ENCODE measurements around the gene COQ5. TPM values are rescaled to one million over a fixed set of nuclear protein-coding genes. Genes with fewer than 3 reads are reported as not detected.
A peak's percentile ranks its signal among the peaks of the same experiment; 100 is the strongest.

COQ5 gene
- total RNA-seq, 5 donors from 2014 or later (not counting 1 experiment from before 2014, with no cell fraction given), result 11.3 to 23.4 (median 21.5) TPM

DNA sequence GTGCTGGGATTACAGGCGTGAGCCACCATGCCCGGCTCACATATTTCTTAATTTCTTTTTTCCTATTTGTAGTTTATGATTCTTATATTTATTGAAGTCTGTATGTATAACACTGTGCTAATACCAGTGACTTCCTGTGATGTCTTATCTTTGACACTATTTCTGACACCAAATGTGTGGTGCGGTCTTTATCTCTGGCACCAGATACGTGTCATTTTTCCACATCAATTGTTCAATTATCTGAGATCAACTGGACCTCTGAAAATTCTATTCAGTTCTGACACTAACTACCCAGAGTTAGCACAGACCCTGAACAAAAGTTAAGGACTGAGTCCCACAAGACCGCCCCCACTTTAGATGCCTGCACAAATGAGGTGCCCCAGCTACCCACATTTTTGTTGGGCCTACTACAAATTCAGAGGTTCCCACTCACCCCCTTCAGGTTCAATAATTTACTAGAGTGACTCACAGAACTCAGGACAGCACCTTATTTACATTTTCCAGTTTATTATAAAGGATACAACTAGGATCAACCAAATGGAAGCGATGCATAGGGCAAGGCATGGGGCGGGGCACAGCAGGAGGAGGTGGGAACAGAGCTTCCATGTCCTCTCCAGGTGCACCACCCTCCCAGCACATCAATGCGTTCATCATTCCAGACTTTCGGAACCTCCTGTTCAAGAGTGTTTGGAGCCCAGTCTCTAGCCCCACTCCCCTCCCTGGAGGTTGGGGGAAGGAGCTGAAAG lies 47.8 kb downstream of the COQ5 start:
- 64% methylated on average over 3 of the region's 9 CpGs for WGBS (ENCODE audit: insufficient coverage)
- Mint-ChIP-seq H3K4me1 (peaks cover 13 to 24% (median 14%) of the 10 kb centered on the region in 3 donors), H3K9me3 (no peaks in the 10 kb centered on the region), H3K27ac (peak overlapping the region; percentile 48 to 74), H3K27me3 (no peaks in the 10 kb centered on the region), H3K36me3 (no peaks in the 10 kb centered on the region), H3K4me3 (peak overlapping the region in 1 of 3 donors; percentile 24)
- Histone ChIP-seq H3K27ac (ENCODE audit: low read length) (peak overlapping the region; percentile 62), H3K27me3 (replicated peaks in 1 of 2; ENCODE audit: control insufficient read depth in 2 of 2, extremely low read depth in 1 of 2, insufficient read depth in 2 of 2, low read length in 1 of 2) (no peaks in the 10 kb centered on the region), H3K4me1 (ENCODE audit: control insufficient read depth in 1 of 2, extremely low read depth in 1 of 2, insufficient read depth in 2 of 2, low read length in 2 of 2) (peaks cover 0 to 32% of the 10 kb centered on the region in 2 experiments), H3K36me3 (ENCODE audit: control insufficient read depth in 2 of 2, extremely low read depth in 1 of 2, insufficient read depth in 1 of 2, low read length in 1 of 2) (peaks cover 0 to 2% of the 10 kb centered on the region in 2 donors), H3K4me3 (ENCODE audit: control insufficient read depth in 1 of 2, extremely low read depth in 1 of 2, low read length in 1 of 2) (no peak overlapping the region), H3K9me3 (no peaks in the 10 kb centered on the region)
- ChIA-PET POLR2A (interaction anchor here in 1 of 2 donors (0.7 kb wide), 1 partner anchor 18 kb away, joined by 3 read pairs; no protein-coding TSS in a partner anchor), CTCF (interaction anchor here (0.5 to 0.7 kb wide), 3 partner anchors 23 to 65 kb away, joined by 3 to 6 read pairs (median 3); no protein-coding TSS in a partner anchor)
- DNase-seq (peak in 2 of 35 experiments; percentile 14 to 61), ATAC-seq (replicated peaks in 1 of 4) (peak; percentile 27 to 72 (median 58))

- ChIA-PET POLR2A (interaction anchor here in 1 of 2 donors (0.7 kb wide), 1 partner anchor 19 kb away, joined by 3 read pairs; no protein-coding TSS in a partner anchor), CTCF (no interaction called here)
- Mint-ChIP-seq H3K4me3 (no peak overlapping the region), H3K27me3 (no peaks in the 10 kb centered on the region), H3K9me3 (no peaks in the 10 kb centered on the region), H3K36me3 (no peaks in the 10 kb centered on the region), H3K4me1 (peaks cover 13 to 27% (median 14%) of the 10 kb centered on the region in 3 donors), H3K27ac (peak overlapping the region; percentile 64 to 65)
- H3K36me3 ChIP-seq (ENCODE audit: control insufficient read depth in 2 of 2, extremely low read depth in 1 of 2, insufficient read depth in 1 of 2, low read length in 1 of 2), result peaks cover 0 to 2% of the 10 kb centered on the region in 2 donors
- no peak overlapping the region for H3K4me3 ChIP-seq (ENCODE audit: control insufficient read depth in 1 of 2, extremely low read depth in 1 of 2, low read length in 1 of 2)
- ATAC-seq (replicated peaks in 1 of 4), result no peak
- H3K9me3 ChIP-seq, result no peaks in the 10 kb centered on the region
- H3K27me3 ChIP-seq (replicated peaks in 1 of 2; ENCODE audit: control insufficient read depth in 2 of 2, extremely low read depth in 1 of 2, insufficient read depth in 2 of 2, low read length in 1 of 2), result no peaks in the 10 kb centered on the region
- DNase-seq, result no peak
- H3K4me1 ChIP-seq (ENCODE audit: control insufficient read depth in 1 of 2, extremely low read depth in 1 of 2, insufficient read depth in 2 of 2, low read length in 2 of 2), result peaks cover 0 to 32% of the 10 kb centered on the region in 2 experiments
- WGBS (ENCODE audit: insufficient coverage), result 71% methylated on average over 1 of the region's 1 CpG
- peak overlapping the region; percentile 62 for H3K27ac ChIP-seq (ENCODE audit: low read length)
Measured at GRCh38 chr12:120480211-120480610, 48.7 kb downstream of the COQ5 start.

GRCh38 chr12:120479458-120479857 lies 49.5 kb downstream of the COQ5 start:
- WGBS (ENCODE audit: insufficient coverage), result 100% methylated on average over 1 of the region's 1 CpG
- CTCF ChIA-PET, result interaction anchor here in 1 of 2 donors (0.6 kb wide), 1 partner anchor 14 kb away, joined by 3 read pairs; no protein-coding TSS in a partner anchor
- Mint-ChIP-seq H3K27me3 (no peaks in the 10 kb centered on the region), H3K9me3 (no peaks in the 10 kb centered on the region), H3K36me3 (no peaks in the 10 kb centered on the region), H3K4me1 (peaks cover 16 to 30% (median 20%) of the 10 kb centered on the region in 3 donors), H3K27ac (peak overlapping the region in 1 of 2 donors; percentile 72), H3K4me3 (no peak overlapping the region)
- H3K27ac ChIP-seq (ENCODE audit: low read length), result peak overlapping the region; percentile 62
- no peak overlapping the region for H3K4me3 ChIP-seq (ENCODE audit: control insufficient read depth in 1 of 2, extremely low read depth in 1 of 2, low read length in 1 of 2)
- H3K36me3 ChIP-seq (ENCODE audit: control insufficient read depth in 2 of 2, extremely low read depth in 1 of 2, insufficient read depth in 1 of 2, low read length in 1 of 2), result peaks cover 0 to 2% of the 10 kb centered on the region in 2 donors
- no peaks in the 10 kb centered on the region for H3K9me3 ChIP-seq
- ATAC-seq (replicated peaks in 1 of 4) (no peak), DNase-seq (no peak)
- H3K4me1 ChIP-seq (ENCODE audit: control insufficient read depth in 1 of 2, extremely low read depth in 1 of 2, insufficient read depth in 2 of 2, low read length in 2 of 2), result peaks cover 0 to 32% of the 10 kb centered on the region in 2 experiments
- H3K27me3 ChIP-seq (replicated peaks in 1 of 2; ENCODE audit: control insufficient read depth in 2 of 2, extremely low read depth in 1 of 2, insufficient read depth in 2 of 2, low read length in 1 of 2), result no peaks in the 10 kb centered on the region
- POLR2A ChIA-PET, result no interaction called here

GRCh38 chr12:120475643-120476042 lies 53.3 kb downstream of the COQ5 start:
- WGBS (ENCODE audit: insufficient coverage), result no CpG with 5 or more reads among the region's 1 CpG
- ATAC-seq (replicated peaks in 1 of 4), result no peak
- H3K36me3 Mint-ChIP-seq, result no peaks in the 10 kb centered on the region
- H3K27me3 Mint-ChIP-seq, result no peaks in the 10 kb centered on the region
- Histone ChIP-seq H3K36me3 (ENCODE audit: control insufficient read depth in 2 of 2, extremely low read depth in 1 of 2, insufficient read depth in 1 of 2, low read length in 1 of 2) (no peaks in the 10 kb centered on the region), H3K4me3 (ENCODE audit: control insufficient read depth in 1 of 2, extremely low read depth in 1 of 2, low read length in 1 of 2) (no peak overlapping the region), H3K27ac (ENCODE audit: low read length) (no peak overlapping the region), H3K27me3 (replicated peaks in 1 of 2; ENCODE audit: control insufficient read depth in 2 of 2, extremely low read depth in 1 of 2, insufficient read depth in 2 of 2, low read length in 1 of 2) (no peaks in the 10 kb centered on the region), H3K4me1 (ENCODE audit: control insufficient read depth in 1 of 2, extremely low read depth in 1 of 2, insufficient read depth in 2 of 2, low read length in 2 of 2) (peaks cover 0 to 23% of the 10 kb centered on the region in 2 experiments), H3K9me3 (no peaks in the 10 kb centered on the region)
- POLR2A ChIA-PET, result no interaction called here
- H3K4me3 Mint-ChIP-seq, result no peak overlapping the region
- peaks cover 13 to 32% (median 23%) of the 10 kb centered on the region in 3 donors for H3K4me1 Mint-ChIP-seq
- no peak overlapping the region for H3K27ac Mint-ChIP-seq
- no peaks in the 10 kb centered on the region for H3K9me3 Mint-ChIP-seq
- no peak for DNase-seq
- CTCF ChIA-PET, result interaction anchor here in 1 of 2 donors (0.6 kb wide), 1 partner anchor 32 kb away, joined by 3 read pairs; no protein-coding TSS in a partner anchor

DNA sequence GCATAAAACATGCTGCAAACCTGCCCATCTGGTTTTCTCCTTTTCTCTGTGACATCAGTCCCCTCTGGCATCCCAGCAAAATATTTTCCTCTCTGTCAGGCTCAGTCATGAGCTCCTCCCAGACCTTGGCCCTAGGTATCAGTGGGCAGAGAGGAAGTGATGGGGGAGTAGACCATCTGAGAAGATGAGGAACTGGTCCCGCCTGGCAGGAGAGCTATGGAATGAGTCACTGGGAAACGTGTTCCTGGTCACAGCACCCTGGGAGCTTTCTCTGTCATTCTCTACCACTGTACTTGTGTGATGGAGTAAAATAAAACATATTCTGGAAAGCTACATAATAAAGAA lies 54.4 kb downstream of the COQ5 start:
- POLR2A ChIA-PET, result no interaction called here
- Mint-ChIP-seq H3K27ac (no peak overlapping the region), H3K4me3 (no peak overlapping the region)

GRCh38 chr12:120473807-120474615 lies 54.9 kb downstream of the COQ5 start:
- ChIA-PET CTCF (interaction anchor here in 1 of 2 donors (0.6 to 1.0 kb wide), 3 partner anchors 27 to 582 kb away, joined by 3 read pairs; no protein-coding TSS in a partner anchor), POLR2A (no interaction called here)
- Histone ChIP-seq H3K9me3 (no peaks in the 10 kb centered on the region), H3K27me3 (replicated peaks in 1 of 2; ENCODE audit: control insufficient read depth in 2 of 2, extremely low read depth in 1 of 2, insufficient read depth in 2 of 2, low read length in 1 of 2) (no peaks in the 10 kb centered on the region), H3K4me1 (ENCODE audit: control insufficient read depth in 1 of 2, extremely low read depth in 1 of 2, insufficient read depth in 2 of 2, low read length in 2 of 2) (peaks cover 6 to 16% of the 10 kb centered on the region in 2 experiments), H3K27ac (ENCODE audit: low read length) (no peak overlapping the region), H3K36me3 (ENCODE audit: control insufficient read depth in 2 of 2, extremely low read depth in 1 of 2, insufficient read depth in 1 of 2, low read length in 1 of 2) (no peaks in the 10 kb centered on the region), H3K4me3 (ENCODE audit: control insufficient read depth in 1 of 2, extremely low read depth in 1 of 2, low read length in 1 of 2) (no peak overlapping the region)
- no peaks in the 10 kb centered on the region for H3K27me3 Mint-ChIP-seq
- ATAC-seq (replicated peaks in 1 of 4) (no peak), DNase-seq (no peak)
- H3K4me3 Mint-ChIP-seq, result no peak overlapping the region
- peaks cover 10 to 24% (median 21%) of the 10 kb centered on the region in 3 donors for H3K4me1 Mint-ChIP-seq
- H3K27ac Mint-ChIP-seq, result no peak overlapping the region
- WGBS (ENCODE audit: insufficient coverage), result 85% methylated on average over 3 of the region's 6 CpGs
- H3K36me3 Mint-ChIP-seq, result no peaks in the 10 kb centered on the region
- no peaks in the 10 kb centered on the region for H3K9me3 Mint-ChIP-seq

More for the DNA sequence above, 54.4 kb downstream of the COQ5 start:
- Histone ChIP-seq H3K4me1 (ENCODE audit: control insufficient read depth in 1 of 2, extremely low read depth in 1 of 2, insufficient read depth in 2 of 2, low read length in 2 of 2) (peaks cover 6 to 22% of the 10 kb centered on the region in 2 experiments), H3K36me3 (ENCODE audit: control insufficient read depth in 2 of 2, extremely low read depth in 1 of 2, insufficient read depth in 1 of 2, low read length in 1 of 2) (no peaks in the 10 kb centered on the region), H3K27ac (ENCODE audit: low read length) (no peak overlapping the region), H3K27me3 (replicated peaks in 1 of 2; ENCODE audit: control insufficient read depth in 2 of 2, extremely low read depth in 1 of 2, insufficient read depth in 2 of 2, low read length in 1 of 2) (no peaks in the 10 kb centered on the region), H3K9me3 (no peaks in the 10 kb centered on the region), H3K4me3 (ENCODE audit: control insufficient read depth in 1 of 2, extremely low read depth in 1 of 2, low read length in 1 of 2) (no peak overlapping the region)
- DNase-seq (no peak), ATAC-seq (replicated peaks in 1 of 4) (no peak)
- CTCF ChIA-PET, result interaction anchor here in 1 of 2 donors (0.7 to 1.0 kb wide), 2 partner anchors 26 to 33 kb away, joined by 3 read pairs; no protein-coding TSS in a partner anchor
- Mint-ChIP-seq H3K4me1 (peaks cover 10 to 26% (median 24%) of the 10 kb centered on the region in 3 donors), H3K36me3 (no peaks in the 10 kb centered on the region), H3K27me3 (no peaks in the 10 kb centered on the region), H3K9me3 (no peaks in the 10 kb centered on the region)
- no CpG with 5 or more reads among the region's 2 CpGs for WGBS (ENCODE audit: insufficient coverage)
